Parathyroid adenoma (tissue), 2 donors: ENCODE measurements around the gene METTL8.

Source experiments
- H2AFZ ChIP-seq: fragments of 300-600 bp; sonication (generic); one replicate; pipeline ENCODE4 v1.7.0; 2017; ENCODE audit warnings: antibody characterized with exemption, mild to moderate bottlenecking
- H3K27ac ChIP-seq: fragments of 300-600 bp; sonication (generic); one replicate; pipeline ENCODE4 v1.7.0; 2017
- H3K27me3 ChIP-seq: fragments of 300-600 bp; sonication (generic); one replicate; pipeline ENCODE4 v1.7.0; 2017; ENCODE audit warnings: low read length; ENCODE audit not compliant: control insufficient read depth, insufficient read depth
- H3K36me3 ChIP-seq: fragments of 300-600 bp; sonication (generic); one replicate; pipeline ENCODE4 v1.7.0; 2017; ENCODE audit warnings: low read length; ENCODE audit not compliant: control insufficient read depth, insufficient read depth
- H3K4me1 ChIP-seq: fragments of 300-600 bp; sonication (generic); one replicate; pipeline ENCODE4 v1.7.0; 2017; ENCODE audit warnings: control low read depth
- H3K4me2 ChIP-seq: fragments of 300-600 bp; sonication (generic); one replicate; pipeline ENCODE4 v1.7.0; 2017; ENCODE audit warnings: low read length
- H3K4me3 ChIP-seq: fragments of 300-600 bp; sonication (generic); one replicate; pipeline ENCODE4 v1.7.0; 2017; ENCODE audit warnings: low read depth, low read length
- H3K79me2 ChIP-seq: fragments of 300-600 bp; sonication (generic); one replicate; pipeline ENCODE4 v1.7.0; 2017; ENCODE audit warnings: control low read depth
- H3K9ac ChIP-seq: fragments of 300-600 bp; sonication (generic); one replicate; pipeline ENCODE4 v1.7.0; 2017; ENCODE audit warnings: mild to moderate bottlenecking
- H3K9me3 ChIP-seq: fragments of 300-600 bp; sonication (generic); one replicate; pipeline ENCODE4 v1.7.0; 2017; ENCODE audit warnings: low read length; ENCODE audit not compliant: control insufficient read depth
- CTCF ChIP-seq: fragments of 300-600 bp; sonication (generic); IDR thresholded peaks from one replicate; pipeline ENCODE4 v1.7.0; 2017; ENCODE audit warnings: antibody characterized with exemption, mild to moderate bottlenecking
- donor health status: primary hyperparathyroidism.

METTL8 gene

GRCh38 chr2:171479154-171479814 is 45.5 kb upstream of the METTL8 start:
- Histone ChIP-seq H3K79me2 (no peaks in the 10 kb centered on the region), H3K36me3 (no peaks in the 10 kb centered on the region), H3K4me1 (no peaks in the 10 kb centered on the region), H3K27ac (no peak overlapping the region), H3K4me3 (no peak overlapping the region), H3K27me3 (no peaks in the 10 kb centered on the region), H3K9me3 (no peaks in the 10 kb centered on the region), H3K9ac (no peak overlapping the region), H2AFZ (no peak overlapping the region), H3K4me2 (no peak overlapping the region)
- no peak for TF ChIP-seq CTCF

GRCh38 chr2:171478345-171478744 is 44.6 kb upstream of the METTL8 start:
- no peaks in the 10 kb centered on the region for H3K4me1 ChIP-seq
- no peak for TF ChIP-seq CTCF

GRCh38 chr2:171475979-171476378 is 42.2 kb upstream of the METTL8 start:
- no peak overlapping the region for H3K4me3 ChIP-seq
- no peak overlapping the region for H3K9ac ChIP-seq
- H3K27ac ChIP-seq, result no peak overlapping the region
- no peaks in the 10 kb centered on the region for H3K36me3 ChIP-seq
- no peaks in the 10 kb centered on the region for H3K27me3 ChIP-seq
- no peak overlapping the region for H3K4me2 ChIP-seq
- no peak overlapping the region for H2AFZ ChIP-seq
- H3K4me1 ChIP-seq, result no peaks in the 10 kb centered on the region
- no peaks in the 10 kb centered on the region for H3K79me2 ChIP-seq
- TF ChIP-seq CTCF, result no peak
- H3K9me3 ChIP-seq, result no peaks in the 10 kb centered on the region

More at GRCh38 chr2:171478345-171478744, 44.6 kb upstream of the METTL8 start:
- H3K27ac ChIP-seq, result no peak overlapping the region
- no peaks in the 10 kb centered on the region for H3K27me3 ChIP-seq
- H3K79me2 ChIP-seq, result no peaks in the 10 kb centered on the region
- H3K9ac ChIP-seq, result no peak overlapping the region
- H3K4me3 ChIP-seq, result no peak overlapping the region
- H3K36me3 ChIP-seq, result no peaks in the 10 kb centered on the region
- H3K4me2 ChIP-seq, result no peak overlapping the region
- no peak overlapping the region for H2AFZ ChIP-seq
- H3K9me3 ChIP-seq, result no peaks in the 10 kb centered on the region

- no peaks in the 10 kb centered on the region for H3K9me3 ChIP-seq
- H3K4me1 ChIP-seq, result no peaks in the 10 kb centered on the region
- no peak overlapping the region for H3K4me3 ChIP-seq
- H3K79me2 ChIP-seq, result no peaks in the 10 kb centered on the region
- no peak overlapping the region for H3K27ac ChIP-seq
- peaks cover 3% of the 10 kb centered on the region for H3K36me3 ChIP-seq
- H3K27me3 ChIP-seq, result no peaks in the 10 kb centered on the region
- H3K4me2 ChIP-seq, result no peak overlapping the region
- no peak overlapping the region for H2AFZ ChIP-seq
- no peak overlapping the region for H3K9ac ChIP-seq
- TF ChIP-seq CTCF, result no peak
Measured at GRCh38 chr2:171470129-171470528, 36.3 kb upstream of the METTL8 start.

GRCh38 chr2:171469176-171469575 is 35.4 kb upstream of the METTL8 start:
- no peak overlapping the region for H3K4me3 ChIP-seq
- no peak overlapping the region for H3K27ac ChIP-seq
- no peak for TF ChIP-seq CTCF
- H3K79me2 ChIP-seq, result no peaks in the 10 kb centered on the region
- H3K4me2 ChIP-seq, result no peak overlapping the region
- no peak overlapping the region for H2AFZ ChIP-seq
- no peak overlapping the region for H3K9ac ChIP-seq
- H3K36me3 ChIP-seq, result peaks cover 3% of the 10 kb centered on the region
- H3K9me3 ChIP-seq, result no peaks in the 10 kb centered on the region
- no peaks in the 10 kb centered on the region for H3K27me3 ChIP-seq
- H3K4me1 ChIP-seq, result no peaks in the 10 kb centered on the region
